ENCODE measurements around the gene HSF5. TPM values are rescaled to one million over a fixed set of nuclear protein-coding genes. Genes with fewer than 3 reads are reported as not detected.

HSF5 gene
- total and polyA plus RNA-seq, 2 of the 13 experiments (the other 11 are each of a cell fraction or from before 2014, with no cell fraction given) = not detected

DNA sequence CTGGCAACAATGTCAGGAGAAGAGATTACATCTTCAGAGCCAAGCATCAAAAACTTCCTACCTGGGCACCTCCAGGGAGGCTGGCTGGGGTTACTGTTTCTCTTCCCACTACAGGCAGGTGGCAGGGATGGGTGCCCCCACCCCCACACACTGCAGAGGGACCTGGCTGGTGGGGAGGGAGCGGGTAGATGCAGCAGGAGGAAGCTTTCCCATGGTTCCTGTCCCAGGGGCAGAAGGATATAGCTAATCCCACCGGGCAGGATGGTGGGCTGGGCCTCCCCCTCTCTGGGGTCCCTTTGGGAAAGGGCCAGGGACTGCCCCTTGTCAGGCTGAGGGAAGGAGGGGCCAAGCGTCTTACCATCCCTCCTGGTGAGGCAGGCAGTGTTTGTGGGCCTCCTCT, 42.9 kb upstream of the HSF5 start:
- Histone ChIP-seq H3K4me1 (ENCODE audit: insufficient read depth, low read length) (peaks cover 57% of the 10 kb centered on the region), H3K9ac (ENCODE audit: insufficient read depth, low read depth, low read length) (no peak overlapping the region), H3K4me2 (ENCODE audit: low read depth, low read length) (no peak overlapping the region; the same call in 1 of the 2 replicates), H3K4me3 (replicated peaks in 1 of 3; ENCODE audit: insufficient read depth in 1 of 3, low read depth in 2 of 3, low read length in 3 of 3) (peak overlapping the region in 1 of 3 experiments; percentile 68; a peak in 1 of 6 replicates), H4K20me1 (ENCODE audit: insufficient read depth, low read length) (no peaks in the 10 kb centered on the region), H2AFZ (ENCODE audit: low read length) (no peak overlapping the region), H3K9me3 (ENCODE audit: low read length) (no peaks in the 10 kb centered on the region), H3K27me3 (ENCODE audit: control insufficient read depth in 1 of 2, insufficient read depth in 2 of 2, low read length in 2 of 2) (peaks cover 9 to 53% of the 10 kb centered on the region in 2 experiments; a peak in 3 of 5 replicates), H3K36me3 (replicated peaks in 1 of 2; ENCODE audit: control insufficient read depth in 1 of 2, insufficient read depth in 2 of 2, low read length in 2 of 2) (no peaks in the 10 kb centered on the region), H3K27ac (ENCODE audit: extremely low read length, insufficient read depth, low read length) (no peak overlapping the region), H3K79me2 (ENCODE audit: insufficient read depth, low read length) (no peaks in the 10 kb centered on the region)
- CTCF ChIA-PET (ENCODE audit: low intra/inter-chr PET ratio, low total read pairs) = no interaction called here
- ATAC-seq (no peak), DNase-seq (ENCODE audit: low spot score) (no peak), FAIRE-seq (no peak)
- BruUV-seq (replicated peaks) = no TSS peak
- 58% methylated on average over 2 of the region's 3 CpGs for WGBS (ENCODE audit: low lambda C conversion rate)
- TF ChIP-seq PTBP1 (IDR thresholded peaks at IDR 0.05; ENCODE audit: low read depth, low read length, poor library complexity, severe bottlenecking) (peak; percentile 44), ZNF577 (CRISPR knock-in tag; IDR thresholded peaks at IDR 0.05; ENCODE audit: borderline replicate concordance, low read depth) (no peak), UBTF (CRISPR knock-in tag; IDR thresholded peaks at IDR 0.05) (0 out of 2 replicates have a peak, but pooled peaks have one; percentile 11)
- TF ChIP-seq, protein P1, sequence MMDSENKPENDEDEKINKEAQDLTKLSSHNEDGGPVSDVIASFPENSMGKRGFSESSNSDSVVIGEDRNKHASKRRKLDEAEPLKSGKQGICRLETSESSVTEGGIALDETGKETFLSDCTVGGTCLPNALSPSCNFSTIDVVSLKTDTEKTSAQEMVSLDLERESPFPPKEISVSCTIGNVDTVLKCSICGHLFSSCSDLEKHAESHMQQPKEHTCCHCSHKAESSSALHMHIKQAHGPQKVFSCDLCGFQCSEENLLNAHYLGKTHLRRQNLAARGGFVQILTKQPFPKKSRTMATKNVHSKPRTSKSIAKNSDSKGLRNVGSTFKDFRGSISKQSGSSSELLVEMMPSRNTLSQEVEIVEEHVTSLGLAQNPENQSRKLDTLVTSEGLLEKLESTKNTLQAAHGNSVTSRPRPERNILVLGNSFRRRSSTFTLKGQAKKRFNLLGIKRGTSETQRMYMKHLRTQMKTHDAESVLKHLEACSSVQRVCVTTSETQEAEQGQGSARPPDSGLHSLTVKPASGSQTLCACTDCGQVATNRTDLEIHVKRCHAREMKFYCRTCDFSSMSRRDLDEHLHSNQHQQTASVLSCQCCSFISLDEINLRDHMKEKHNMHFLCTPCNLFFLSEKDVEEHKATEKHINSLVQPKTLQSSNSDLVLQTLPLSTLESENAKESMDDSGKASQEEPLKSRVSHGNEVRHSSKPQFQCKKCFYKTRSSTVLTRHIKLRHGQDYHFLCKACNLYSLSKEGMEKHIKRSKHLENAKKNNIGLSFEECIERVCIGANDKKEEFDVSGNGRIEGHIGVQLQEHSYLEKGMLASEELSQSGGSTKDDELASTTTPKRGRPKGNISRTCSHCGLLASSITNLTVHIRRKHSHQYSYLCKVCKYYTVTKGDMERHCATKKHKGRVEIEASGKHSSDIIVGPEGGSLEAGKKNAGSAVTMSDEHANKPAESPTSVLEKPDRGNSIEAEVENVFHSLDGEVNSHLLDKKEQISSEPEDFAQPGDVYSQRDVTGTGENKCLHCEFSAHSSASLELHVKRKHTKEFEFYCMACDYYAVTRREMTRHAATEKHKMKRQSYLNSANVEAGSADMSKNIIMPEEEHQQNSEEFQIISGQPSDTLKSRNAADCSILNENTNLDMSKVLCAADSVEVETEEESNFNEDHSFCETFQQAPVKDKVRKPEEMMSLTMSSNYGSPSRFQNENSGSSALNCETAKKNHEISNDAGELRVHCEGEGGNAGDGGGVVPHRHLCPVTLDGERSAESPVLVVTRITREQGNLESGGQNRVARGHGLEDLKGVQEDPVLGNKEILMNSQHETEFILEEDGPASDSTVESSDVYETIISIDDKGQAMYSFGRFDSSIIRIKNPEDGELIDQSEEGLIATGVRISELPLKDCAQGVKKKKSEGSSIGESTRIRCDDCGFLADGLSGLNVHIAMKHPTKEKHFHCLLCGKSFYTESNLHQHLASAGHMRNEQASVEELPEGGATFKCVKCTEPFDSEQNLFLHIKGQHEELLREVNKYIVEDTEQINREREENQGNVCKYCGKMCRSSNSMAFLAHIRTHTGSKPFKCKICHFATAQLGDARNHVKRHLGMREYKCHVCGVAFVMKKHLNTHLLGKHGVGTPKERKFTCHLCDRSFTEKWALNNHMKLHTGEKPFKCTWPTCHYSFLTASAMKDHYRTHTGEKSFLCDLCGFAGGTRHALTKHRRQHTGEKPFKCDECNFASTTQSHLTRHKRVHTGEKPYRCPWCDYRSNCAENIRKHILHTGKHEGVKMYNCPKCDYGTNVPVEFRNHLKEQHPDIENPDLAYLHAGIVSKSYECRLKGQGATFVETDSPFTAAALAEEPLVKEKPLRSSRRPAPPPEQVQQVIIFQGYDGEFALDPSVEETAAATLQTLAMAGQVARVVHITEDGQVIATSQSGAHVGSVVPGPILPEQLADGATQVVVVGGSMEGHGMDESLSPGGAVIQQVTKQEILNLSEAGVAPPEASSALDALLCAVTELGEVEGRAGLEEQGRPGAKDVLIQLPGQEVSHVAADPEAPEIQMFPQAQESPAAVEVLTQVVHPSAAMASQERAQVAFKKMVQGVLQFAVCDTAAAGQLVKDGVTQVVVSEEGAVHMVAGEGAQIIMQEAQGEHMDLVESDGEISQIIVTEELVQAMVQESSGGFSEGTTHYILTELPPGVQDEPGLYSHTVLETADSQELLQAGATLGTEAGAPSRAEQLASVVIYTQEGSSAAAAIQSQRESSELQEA (CRISPR knock-in tag; IDR thresholded peaks at IDR 0.05; ENCODE audit: not compliant biosample characterization) = peak; percentile 28
- in situ Hi-C loops (cut with HindIII; ENCODE audit: extremely low pct_ligation_motif_present, low pct_unique_long_range_greater_than_20kb) = loop anchor here (10.0 kb wide), 1 partner anchor 64 kb away; no protein-coding TSS in a partner anchor
- POLR2A ChIA-PET = interaction anchor here (1.0 to 7.8 kb wide), 2 partner anchors 100 to 162 kb away, joined by 3 to 73 read pairs; partner anchors contain the start of gene RAD51C
- intact Hi-C loops (cut with micrococcal nuclease; ENCODE audit: unreplicated experiment) = no loop called here

Data from HepG2 (cell line).